Upper lobe of right lung (tissue), 1 donor: ENCODE data around the gene HECTD2. TPM values are rescaled to one million over a fixed set of nuclear protein-coding genes. Genes with fewer than 3 reads are reported as not detected.
"Not testable (repeated sequence)": the region's sequence is repeated elsewhere in the genome, so short reads cannot be mapped to it uniquely, and the experiment has no call there.

Experiments
- ATAC-seq: fragments of 200-7000 bp; cut with Tn5 transposase; one replicate; pipeline ENCODE4 v1.9.1; 2020; ENCODE audit warnings: mild to moderate bottlenecking, moderate library complexity
- DNase-seq: peaks from one replicate; pipeline ENCODE4 v3.0.0-alpha.2; 2020
- H3K27ac ChIP-seq: fragments of 200-600 bp; one replicate; pipeline ENCODE4 v1.8.0; 2022
- H3K27me3 ChIP-seq: fragments of 200-600 bp; one replicate; pipeline ENCODE4 v1.8.0; 2022; ENCODE audit warnings: mild to moderate bottlenecking
- H3K36me3 ChIP-seq: fragments of 200-600 bp; one replicate; pipeline ENCODE4 v1.8.0; 2022
- H3K4me1 ChIP-seq: fragments of 200-600 bp; one replicate; pipeline ENCODE4 v1.8.0; 2022
- H3K4me3 ChIP-seq: fragments of 200-600 bp; one replicate; pipeline ENCODE4 v1.8.0; 2022; ENCODE audit warnings: mild to moderate bottlenecking
- H3K9me3 ChIP-seq: fragments of 200-600 bp; one replicate; pipeline ENCODE4 v1.8.0; 2022
- CTCF ChIP-seq: fragments of 200-600 bp; IDR thresholded peaks from one replicate; pipeline ENCODE4 v1.8.0; 2022; ENCODE audit warnings: antibody characterized with exemption
- intact Hi-C: fragments of 100-400 bp; cut with DNase I; formaldehyde crosslinking; loops from one replicate; pipeline ENCODE4 v1.11.0; 2022
- total RNA-seq: library from RNA; stranded (reverse); fragmentation: NEBNext Ultra II Directional; extraction: Animal tissue kit (Norgen Biotek cat#: 25700); gene quantifications from one replicate; pipeline ENCODE4 v1.2.1, GENCODE V29; 2021
- donor health status: DM: no; HTN: yes; CAD: no; lungs with severe emphysema.

HECTD2 gene
- total RNA-seq, 1 donor from 2014 or later = 14.8 TPM

GRCh38 chr10:91528080-91528479, 117.9 kb downstream of the HECTD2 start:
- intact Hi-C loops = no loop called here
- no peaks in the 10 kb centered on the region for H3K4me1 ChIP-seq
- H3K27me3 ChIP-seq = no peaks in the 10 kb centered on the region
- H3K36me3 ChIP-seq = no peaks in the 10 kb centered on the region
- TF ChIP-seq CTCF = no peak
- H3K27ac ChIP-seq = no peak overlapping the region
- H3K9me3 ChIP-seq = no peaks in the 10 kb centered on the region
- no peak overlapping the region for H3K4me3 ChIP-seq
- no peak for DNase-seq
- peak; percentile 24 for ATAC-seq

GRCh38 chr10:91528768-91529167, 118.6 kb downstream of the HECTD2 start:
- Histone ChIP-seq H3K36me3 (no peaks in the 10 kb centered on the region), H3K27ac (no peak overlapping the region), H3K4me1 (no peaks in the 10 kb centered on the region), H3K9me3 (no peaks in the 10 kb centered on the region), H3K27me3 (no peaks in the 10 kb centered on the region), H3K4me3 (no peak overlapping the region)
- TF ChIP-seq CTCF = no peak
- no peak for DNase-seq
- intact Hi-C loops = no loop called here
- no peak for ATAC-seq

GRCh38 chr10:91534789-91535188, 124.6 kb downstream of the HECTD2 start:
- ATAC-seq, H3K27me3 ChIP-seq, intact Hi-C loops, H3K36me3 ChIP-seq, H3K4me1 ChIP-seq, DNase-seq, H3K27ac ChIP-seq, H3K4me3 ChIP-seq, H3K9me3 ChIP-seq: not testable (repeated sequence)

GRCh38 chr10:91536111-91536510, 126.0 kb downstream of the HECTD2 start:
- intact Hi-C loops = no loop called here
- no peak for TF ChIP-seq CTCF
- DNase-seq (no peak), ATAC-seq (peak; percentile 55)
- no peaks in the 10 kb centered on the region for H3K9me3 ChIP-seq
- H3K27ac ChIP-seq = no peak overlapping the region
- no peak overlapping the region for H3K4me3 ChIP-seq
- no peaks in the 10 kb centered on the region for H3K27me3 ChIP-seq
- no peaks in the 10 kb centered on the region for H3K4me1 ChIP-seq
- H3K36me3 ChIP-seq = no peaks in the 10 kb centered on the region

- H3K27me3 ChIP-seq = no peaks in the 10 kb centered on the region
- intact Hi-C loops = no loop called here
- H3K4me1 ChIP-seq = peaks cover 6% of the 10 kb centered on the region
- TF ChIP-seq CTCF = no peak
- H3K9me3 ChIP-seq = no peaks in the 10 kb centered on the region
- no peak for ATAC-seq
- DNase-seq = no peak
- no peak overlapping the region for H3K4me3 ChIP-seq
- H3K36me3 ChIP-seq = no peaks in the 10 kb centered on the region
- H3K27ac ChIP-seq = no peak overlapping the region
Measured at GRCh38 chr10:91536733-91537132, 126.6 kb downstream of the HECTD2 start.

- no peaks in the 10 kb centered on the region for H3K9me3 ChIP-seq
- no peak overlapping the region for H3K4me3 ChIP-seq
- intact Hi-C loops = no loop called here
- DNase-seq = no peak
- no peak overlapping the region for H3K27ac ChIP-seq
- H3K4me1 ChIP-seq = peaks cover 7% of the 10 kb centered on the region
- TF ChIP-seq CTCF = no peak
- ATAC-seq = no peak
- H3K27me3 ChIP-seq = no peaks in the 10 kb centered on the region
- H3K36me3 ChIP-seq = no peaks in the 10 kb centered on the region
Measured at GRCh38 chr10:91537614-91538383, 127.7 kb downstream of the HECTD2 start.
